NCI-H524 (cell line): ENCODE results near the gene KANTR.

Experiments
- DNase-seq, 2 experiments: peaks; one replicate each; lab custom pipeline; 2025; lab: John Stamatoyannopoulos, UW

The KANTR gene, protein sequence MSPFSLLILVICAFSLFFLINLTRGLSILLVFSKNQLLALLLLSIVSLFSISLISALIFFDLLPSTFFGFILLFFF

DNA sequence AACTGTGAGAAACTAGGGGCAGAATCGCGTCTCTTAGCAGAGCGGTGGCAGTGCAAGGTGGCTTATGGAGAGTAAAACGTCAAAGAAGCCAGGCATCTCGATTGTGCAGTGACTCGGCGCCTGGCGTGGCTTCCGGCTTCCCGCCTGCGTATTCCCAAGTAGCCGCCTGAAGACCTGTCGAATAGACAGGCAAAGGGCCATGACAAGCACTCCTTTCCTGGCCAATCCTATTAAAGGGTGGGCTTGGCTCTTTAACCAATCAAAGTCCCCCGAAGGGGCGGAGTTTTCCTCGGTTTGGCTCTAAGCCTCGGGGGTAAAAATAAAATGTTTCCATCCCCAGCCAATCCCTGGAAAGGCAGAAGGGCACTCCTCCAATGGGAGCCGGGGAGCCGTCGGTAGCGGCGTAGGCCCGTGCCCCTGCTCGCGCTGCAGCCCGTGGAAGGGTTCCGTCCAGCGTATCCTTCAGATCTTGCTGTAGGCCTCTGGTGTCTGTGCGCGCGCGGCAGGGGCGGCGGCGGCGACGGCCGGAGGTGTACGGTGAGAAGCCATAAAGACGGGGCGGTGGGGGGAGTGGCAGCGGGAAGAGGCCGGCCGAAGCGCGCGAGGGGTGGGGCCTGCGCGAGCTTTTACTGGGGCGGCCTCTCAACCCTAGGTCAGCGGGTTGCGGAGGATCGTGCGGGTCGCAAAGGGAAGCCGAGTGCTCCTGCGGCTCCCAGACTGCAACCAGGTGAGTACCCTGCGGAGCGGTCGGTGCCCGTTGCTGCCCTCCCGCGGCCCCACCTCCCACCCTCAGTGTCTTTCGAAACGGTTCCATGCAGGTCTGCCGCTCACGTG is at the start of gene KANTR:
Gene KANTR, plus strand, starts transcription at position 395 of the 834 bp plus-strand sequence. CDS start 30,131 bp downstream, outside the sequence.
- DNase-seq = peak; percentile 94 to 99

DNA sequence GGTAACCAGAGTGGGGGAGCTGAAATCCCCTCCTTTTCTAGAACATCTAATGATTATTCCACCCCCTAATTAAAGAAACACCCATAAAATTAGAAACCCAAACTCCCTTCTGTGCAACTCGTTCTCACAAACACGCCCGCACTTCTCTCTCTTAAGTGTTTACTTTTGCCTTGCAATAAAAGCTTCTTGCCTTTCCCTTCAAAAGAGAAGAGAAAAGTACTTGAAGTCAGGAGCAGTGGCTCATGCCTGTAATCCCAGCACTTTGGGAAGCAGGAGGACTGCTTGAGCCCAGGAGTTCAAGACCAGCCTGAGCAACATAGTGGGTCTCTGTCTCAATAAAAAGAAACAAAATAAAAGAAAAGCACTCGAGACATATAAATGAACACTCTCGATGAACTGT is 48.9 kb upstream of the KANTR start:
- no peak for DNase-seq

DNA sequence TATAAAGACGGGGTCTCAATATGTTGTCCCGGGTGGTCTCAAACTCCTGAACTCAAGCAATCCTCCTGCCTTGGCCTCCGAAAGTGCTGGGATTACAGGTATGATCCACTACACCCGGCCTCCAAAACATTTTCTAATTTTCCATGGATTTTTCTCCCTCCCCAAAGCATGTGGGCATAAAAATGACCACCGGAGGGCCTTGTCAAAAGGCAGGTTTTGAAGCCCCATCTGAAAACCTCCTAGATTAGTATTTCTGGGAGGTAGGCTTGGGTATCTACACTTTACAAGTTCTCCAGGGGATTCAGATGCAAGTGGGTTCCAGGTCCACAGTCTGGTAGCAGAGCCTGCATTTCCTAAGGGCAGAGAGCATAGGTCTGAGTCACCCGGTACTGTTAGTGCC is 46.7 kb upstream of the KANTR start:
- DNase-seq = peak; percentile 7 to 34

DNA sequence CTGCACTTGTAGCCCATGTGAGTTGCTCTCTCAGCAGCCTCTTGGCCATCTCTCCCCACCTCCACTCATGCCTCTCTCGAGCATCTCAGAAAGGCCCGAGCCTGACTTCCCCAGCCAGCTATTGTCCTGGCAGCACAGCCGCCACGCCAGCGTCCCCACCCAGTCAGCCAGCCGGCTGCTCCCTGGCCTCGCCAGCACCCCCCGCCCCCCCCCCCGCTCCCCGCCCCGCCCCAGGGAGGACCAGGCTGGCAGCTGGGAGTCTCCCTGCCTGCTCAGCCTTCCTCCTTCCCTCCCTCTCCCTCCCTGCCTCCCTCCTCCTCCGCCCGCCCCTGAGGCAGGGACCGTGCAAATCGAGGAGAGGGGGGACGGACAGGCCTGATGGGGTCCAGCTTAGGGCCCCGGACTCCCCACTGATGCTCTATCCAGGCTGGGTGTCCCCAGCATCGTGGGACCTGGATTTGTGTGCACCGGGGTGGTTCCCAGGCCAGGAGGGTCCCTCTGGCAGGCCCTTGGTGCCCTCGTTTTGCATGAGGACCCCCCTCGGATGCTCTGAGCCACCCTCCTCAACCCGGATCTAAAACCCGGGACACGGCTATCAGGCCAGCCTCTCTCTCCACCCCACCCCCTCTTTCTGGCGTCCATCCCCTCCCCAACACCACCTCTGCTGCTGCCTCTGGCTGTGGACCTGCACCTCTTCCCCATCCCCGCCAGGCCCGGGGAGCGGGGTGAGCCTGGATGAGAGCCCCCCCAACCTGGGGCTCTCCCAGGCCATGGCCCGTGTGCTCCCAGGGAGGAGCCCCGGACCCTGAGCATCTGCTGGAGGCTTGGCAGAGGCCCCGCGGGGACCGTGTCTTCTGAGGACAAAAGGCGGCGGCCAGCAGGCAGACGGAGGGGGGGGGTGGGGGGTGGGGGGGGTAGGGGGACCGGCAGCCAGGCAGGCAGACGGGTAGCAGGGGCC is 45.5 kb upstream of the KANTR start, which contains the start of gene GPR173:
Gene GPR173, plus strand, starts transcription at position 621 of the 958 bp plus-strand sequence. CDS start 27,833 bp downstream, outside the sequence.
- peak; percentile 61 to 77 for DNase-seq

DNA sequence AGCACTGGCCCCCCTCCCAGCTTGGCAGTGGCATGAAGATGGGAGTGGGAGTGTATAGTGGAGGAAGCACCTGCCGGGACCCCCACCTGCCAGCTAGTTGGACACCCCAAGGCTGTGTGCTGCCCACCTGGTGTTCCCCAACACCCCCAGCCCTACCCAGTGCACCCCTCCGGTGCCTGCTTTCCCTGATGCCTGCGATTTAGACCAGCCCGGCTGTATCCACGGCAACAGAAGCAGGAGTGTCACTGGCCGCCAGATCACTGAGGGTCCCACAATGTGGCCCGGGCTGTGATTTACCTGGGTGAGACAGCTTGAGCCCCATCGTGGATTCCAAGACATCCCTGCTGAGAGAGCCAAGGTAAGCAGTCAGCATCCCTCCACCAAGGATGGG is 44.8 kb upstream of the KANTR start:
- peak in 1 of 2 experiments; percentile 29 for DNase-seq

DNA sequence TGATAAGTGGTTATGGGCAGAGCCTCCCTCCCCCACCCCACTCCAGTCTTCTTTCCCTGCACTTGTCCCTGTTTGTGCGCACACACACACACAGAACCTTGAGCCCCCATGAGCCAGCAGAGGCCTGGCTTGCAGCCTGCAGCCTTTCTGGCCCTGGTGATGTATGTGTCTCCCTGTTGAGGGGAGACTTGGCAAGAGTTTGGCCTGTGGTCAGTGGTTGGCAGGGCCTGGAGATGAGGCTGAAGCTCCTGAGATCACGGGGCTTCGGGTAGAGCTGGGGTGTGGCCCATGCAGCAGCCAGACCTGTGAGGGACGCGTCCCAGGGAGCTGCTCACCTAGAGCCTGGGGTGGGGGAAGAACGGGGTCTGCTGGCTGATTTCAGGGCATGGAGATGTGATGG is 43.1 kb upstream of the KANTR start:
- DNase-seq = no peak

DNA sequence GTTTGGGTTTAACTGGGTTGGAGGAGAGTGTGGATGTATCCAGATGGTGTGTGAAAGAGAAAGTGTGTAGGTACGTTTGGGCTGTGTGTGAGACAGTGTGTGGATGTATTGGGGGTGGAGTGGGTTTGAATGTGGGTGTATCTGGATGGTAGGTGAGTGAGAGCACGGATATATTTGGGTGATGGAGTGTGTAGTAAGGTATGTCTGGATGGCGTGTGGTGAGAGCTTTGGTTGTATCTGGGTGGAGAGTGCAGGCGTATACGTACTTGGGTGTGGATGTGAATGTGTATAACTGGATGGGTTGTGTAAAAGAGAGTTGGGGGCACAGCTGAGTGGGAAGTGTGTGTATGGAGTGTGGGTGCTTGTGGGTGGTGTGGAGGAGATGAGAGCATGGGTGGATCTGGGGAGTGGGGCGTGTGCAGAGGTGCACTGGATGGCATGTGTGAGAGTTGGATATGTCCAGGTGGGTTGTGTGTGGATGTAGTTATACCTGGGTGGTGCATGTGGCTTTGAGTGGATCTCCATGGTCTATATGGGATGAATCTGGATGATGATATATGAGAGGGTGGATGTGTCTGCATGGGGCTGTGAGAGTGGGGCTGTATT is 38.6 kb upstream of the KANTR start:
- no peak for DNase-seq

DNA sequence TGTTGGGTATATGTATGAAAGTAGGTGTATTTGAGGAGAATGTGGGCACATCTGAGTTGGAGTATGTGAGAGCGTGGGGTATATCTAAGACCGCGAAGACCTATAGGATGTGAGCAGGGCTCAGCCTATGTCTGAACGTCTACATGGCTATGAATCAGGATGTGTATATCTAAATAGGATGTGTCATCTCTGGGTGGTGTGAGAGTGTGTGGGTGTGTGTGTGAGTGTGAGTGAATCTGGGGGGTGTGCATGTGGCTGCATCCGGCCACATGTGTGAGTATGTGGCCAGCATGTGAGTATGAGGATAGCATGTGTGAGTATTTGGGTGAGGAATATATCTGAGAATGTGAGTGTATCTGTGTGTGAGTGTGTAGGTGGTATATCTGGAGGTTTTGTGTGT is 37.6 kb upstream of the KANTR start:
- DNase-seq = no peak

DNA sequence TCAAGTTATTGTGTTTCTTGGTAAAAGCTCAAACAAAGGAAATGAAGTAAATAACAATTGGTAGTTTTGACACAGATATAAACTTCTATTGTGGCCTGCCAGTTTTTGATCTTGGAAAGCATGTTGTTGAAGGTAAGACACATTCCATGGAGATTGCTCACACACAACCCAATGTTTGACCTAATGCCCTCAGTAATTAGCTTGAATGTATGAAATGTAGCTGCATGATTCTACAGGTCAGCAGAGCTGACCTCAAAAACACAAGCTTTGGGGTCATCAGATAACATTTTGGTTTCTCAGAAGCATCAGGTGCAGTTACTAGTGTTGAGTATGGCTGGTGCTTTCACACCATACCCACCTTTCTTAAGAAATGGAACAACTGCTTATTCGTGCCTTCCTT is 28.8 kb upstream of the KANTR start:
- no peak for DNase-seq

DNA sequence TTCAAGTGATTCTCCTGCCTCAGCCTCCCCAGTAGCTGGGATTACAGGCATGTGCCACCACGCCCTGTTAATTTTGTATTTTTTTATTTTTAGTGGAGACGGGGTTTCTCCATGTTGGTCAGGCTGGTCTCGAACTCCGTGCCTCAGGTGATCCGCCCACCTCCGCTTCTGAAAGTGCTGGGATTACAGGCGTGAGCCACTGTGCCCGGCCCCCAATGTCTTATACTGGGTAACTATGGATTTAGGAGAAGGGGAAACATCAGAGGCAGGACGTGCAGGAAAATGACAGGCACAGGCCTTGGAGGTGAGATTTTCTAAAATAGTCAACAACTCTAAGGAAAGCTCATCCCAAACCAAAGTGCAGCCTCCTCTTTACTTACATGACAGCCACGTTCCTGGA is 22.9 kb upstream of the KANTR start:
- DNase-seq = no peak

DNA sequence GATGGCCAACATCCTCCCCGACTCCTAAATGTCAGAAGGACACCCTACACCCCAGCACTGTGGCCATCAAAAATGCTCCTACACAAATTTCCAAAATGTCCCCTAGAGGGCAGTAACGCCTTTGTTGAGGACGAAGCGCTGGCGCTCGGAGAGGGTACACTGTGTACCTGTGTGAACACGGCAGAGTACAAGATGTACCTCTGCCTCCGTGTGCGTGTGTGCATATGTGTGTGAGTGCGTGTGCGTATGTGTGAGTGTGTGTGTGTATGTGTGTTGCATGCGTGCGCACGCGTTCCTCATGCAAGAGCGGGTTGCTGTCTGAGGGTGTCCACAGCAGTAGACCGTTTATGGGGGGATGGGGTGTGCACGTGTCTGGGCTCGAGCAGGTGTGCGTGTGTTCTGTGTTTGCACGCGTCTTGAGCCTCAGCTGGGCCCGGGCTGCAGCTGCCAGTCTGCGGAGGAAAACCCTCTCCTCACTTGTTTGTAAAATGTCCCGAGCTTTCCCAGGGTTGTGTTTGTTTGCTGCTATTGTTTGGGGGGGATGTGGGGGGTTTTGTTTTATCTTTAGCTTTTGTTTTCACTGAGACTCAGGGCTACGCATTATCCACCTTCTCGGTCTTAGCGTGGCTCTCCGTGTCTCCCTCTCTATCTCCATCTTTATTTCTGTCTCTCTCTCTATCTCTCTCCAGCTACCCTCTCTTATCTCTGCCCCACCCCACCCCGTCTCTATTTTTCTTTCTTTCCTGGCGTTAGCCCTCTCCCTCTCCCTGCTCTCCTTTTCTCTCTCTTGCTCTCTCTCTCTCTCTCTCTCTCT is 22.1 kb upstream of the KANTR start:
- peak; percentile 69 to 82 for DNase-seq

DNA sequence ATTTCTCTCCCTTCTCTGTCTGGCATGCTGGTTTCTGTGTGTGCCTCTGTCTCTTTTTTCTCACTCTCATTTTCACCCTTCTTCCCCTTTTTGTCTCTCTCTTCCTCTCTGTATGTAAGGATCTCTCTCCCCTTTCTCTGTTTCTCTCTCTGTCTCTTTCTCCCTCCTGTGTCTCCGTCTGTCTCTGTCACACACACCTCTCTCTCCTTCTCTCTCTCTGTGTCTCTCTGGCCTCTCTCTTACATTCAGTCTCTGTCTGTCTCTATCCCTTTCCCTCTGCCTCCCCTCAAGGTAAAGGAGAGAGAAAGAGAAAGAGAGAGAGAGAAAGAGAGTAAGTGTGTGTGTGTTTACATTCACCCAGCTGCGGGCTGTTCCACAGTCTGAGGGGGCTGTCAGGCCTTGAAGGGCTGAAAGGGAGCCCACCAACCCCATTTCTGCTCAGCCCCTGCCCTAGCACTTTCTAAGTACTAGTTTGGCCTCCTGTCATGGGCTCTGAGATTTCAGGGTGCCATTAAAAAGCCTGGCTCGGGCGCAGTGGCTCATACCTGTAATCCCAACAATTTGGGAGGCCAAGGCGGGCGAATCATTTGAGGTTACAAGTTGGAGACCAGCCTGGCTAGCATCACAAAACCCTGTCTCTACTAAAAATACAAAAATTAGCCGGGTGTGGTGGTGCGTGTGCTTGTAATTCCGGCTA is 21.4 kb upstream of the KANTR start:
- no peak for DNase-seq

DNA sequence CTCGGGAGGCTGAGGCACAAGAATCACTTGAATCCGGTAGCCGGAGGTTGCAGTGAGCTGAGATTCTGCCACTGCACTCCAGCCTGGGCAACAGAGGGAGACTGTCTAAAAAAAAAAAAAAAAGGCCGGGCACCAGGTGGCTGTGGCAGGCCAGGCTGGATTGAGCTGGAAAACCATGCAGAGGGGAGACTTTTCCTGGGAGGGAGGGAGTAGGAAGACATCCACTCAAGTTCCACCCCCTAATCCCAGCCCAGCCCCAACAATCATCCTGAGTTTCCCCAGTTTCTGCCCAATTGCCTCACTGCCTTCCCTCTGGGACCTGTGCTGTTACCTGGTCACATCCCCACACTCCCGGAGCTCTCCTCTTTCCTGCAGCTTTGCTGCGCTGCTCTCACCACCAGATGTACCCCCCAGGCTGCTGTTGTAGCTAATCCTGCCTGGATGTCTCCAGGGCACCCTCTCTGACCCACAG is 20.8 kb upstream of the KANTR start:
- peak; percentile 88 to 92 for DNase-seq

DNA sequence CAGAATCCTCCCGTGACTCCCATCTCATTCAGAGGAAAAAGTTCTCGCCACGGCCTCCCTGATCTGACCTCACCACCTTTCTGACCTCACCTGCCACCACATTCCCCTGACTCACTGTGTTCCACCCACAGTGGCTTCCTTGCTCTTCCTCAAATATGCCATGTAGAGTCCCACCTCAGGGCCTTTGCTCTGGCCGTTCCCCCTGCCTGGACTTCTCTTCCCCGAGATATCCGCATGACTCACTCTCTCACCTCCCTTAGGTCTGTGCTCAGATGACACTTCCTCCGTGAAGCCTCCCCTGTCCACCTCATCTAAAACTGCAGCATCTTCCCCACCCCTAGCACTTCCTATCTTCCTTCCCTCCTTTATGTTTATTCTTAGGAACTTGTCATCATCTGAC is 18.9 kb upstream of the KANTR start:
- no peak for DNase-seq

DNA sequence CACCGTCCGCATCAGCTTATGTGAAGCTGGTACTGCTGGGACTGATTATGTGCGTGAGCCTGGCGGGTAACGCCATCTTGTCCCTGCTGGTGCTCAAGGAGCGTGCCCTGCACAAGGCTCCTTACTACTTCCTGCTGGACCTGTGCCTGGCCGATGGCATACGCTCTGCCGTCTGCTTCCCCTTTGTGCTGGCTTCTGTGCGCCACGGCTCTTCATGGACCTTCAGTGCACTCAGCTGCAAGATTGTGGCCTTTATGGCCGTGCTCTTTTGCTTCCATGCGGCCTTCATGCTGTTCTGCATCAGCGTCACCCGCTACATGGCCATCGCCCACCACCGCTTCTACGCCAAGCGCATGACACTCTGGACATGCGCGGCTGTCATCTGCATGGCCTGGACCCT is 17.3 kb upstream of the KANTR start:
- DNase-seq = no peak

DNA sequence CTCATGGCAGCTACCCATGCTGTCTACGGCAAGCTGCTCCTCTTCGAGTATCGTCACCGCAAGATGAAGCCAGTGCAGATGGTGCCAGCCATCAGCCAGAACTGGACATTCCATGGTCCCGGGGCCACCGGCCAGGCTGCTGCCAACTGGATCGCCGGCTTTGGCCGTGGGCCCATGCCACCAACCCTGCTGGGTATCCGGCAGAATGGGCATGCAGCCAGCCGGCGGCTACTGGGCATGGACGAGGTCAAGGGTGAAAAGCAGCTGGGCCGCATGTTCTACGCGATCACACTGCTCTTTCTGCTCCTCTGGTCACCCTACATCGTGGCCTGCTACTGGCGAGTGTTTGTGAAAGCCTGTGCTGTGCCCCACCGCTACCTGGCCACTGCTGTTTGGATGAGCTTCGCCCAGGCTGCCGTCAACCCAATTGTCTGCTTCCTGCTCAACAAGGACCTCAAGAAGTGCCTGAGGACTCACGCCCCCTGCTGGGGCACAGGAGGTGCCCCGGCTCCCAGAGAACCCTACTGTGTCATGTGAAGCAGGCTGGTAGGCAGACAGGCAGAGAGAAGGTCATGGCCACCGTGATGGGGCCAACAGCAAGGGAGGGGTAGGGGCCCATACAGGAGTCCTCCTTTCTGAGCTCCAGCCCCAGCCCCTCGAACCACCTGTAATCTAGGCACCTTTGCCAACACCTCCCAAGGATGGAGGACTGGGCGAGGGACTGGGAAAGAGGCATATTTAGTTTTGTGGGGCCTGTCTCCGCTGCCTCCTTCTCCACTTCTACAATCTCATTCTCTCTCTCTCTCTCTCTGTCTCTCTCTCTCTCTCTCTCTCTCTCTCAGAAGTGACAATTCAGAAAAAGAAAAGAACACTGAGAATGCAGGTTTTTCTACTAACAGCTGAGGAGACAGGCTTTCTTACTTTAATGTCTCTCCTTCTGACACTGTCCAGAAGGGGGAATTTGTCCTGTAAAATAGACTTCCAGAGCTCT is 16.4 kb upstream of the KANTR start:
- DNase-seq = no peak

DNA sequence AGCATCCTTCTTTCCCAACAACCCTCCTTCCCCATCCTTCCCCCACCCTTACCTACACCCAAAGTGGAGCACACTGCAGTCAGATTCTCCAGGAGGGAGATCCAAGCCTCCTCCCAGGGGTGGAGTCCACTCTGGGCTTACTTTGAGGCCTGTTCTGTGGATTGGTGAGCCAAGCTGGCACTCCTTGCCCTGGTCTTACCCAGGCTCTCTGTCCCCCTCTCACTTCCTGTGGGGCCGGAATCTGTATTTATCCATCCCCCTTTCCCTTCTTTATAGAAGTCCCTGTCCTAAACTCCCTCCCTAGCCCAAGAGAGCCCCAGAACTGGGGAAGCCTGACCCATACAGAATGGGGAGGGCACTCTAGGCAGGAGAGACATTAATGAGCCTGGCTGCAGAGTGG is 15.0 kb upstream of the KANTR start:
- DNase-seq = no peak

DNA sequence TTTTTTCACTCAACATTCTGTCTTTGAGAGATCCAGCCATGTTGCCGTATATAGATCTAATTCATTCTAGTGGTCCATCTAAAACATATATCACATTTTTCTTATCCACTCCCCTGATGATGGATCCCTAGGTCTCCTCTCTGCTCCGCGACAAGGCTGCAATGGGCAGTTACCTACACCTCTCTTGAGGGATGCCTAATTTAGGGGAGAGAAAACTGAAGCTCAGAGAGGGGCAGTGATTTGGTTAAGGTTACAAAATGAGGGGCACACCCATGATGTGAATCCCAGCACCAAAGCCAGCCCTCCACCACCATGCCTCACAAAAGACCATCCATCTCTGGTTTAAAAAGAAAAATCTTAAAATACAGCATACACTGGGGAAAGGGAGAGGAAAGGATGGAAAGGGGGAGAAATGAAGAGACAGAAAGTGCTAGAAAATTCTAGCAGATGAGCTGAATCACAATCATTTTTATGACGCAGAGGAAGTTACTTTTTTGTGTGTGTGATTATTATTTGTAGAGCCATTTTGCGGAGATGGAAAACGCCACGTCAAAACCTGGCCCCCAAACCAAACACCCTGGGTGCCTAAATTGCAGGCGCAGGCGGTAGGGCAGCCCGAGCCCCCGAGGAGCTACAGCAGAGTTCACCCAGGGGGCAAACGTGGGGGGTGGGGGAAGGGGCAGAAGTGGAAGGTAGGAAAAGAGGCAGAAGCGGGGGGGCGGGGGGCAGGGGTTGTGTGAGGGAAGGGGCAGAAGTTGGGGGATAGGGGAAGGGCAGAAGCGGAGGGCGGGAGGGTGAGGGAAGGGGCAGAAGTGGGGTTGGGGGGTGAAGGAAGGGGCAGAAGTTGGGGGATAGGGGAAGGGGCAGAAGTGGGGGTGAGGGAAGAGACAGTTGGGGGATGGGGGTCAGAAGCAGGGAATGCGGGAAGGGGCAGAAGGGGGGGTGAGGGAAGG is 13.0 kb upstream of the KANTR start:
- no peak for DNase-seq
